IMR-90 (cell line): ENCODE data around the gene ATP1A2. TPM values are rescaled to one million over a fixed set of nuclear protein-coding genes. Genes with fewer than 3 reads are reported as not detected.

Source experiments
- ATAC-seq: fragments of 200-7000 bp; cut with Tn5 transposase; 2 replicates; pipeline ENCODE4 v1.9.1; 2020; ENCODE audit warnings: low read depth, mild to moderate bottlenecking, moderate library complexity
- BruUV-seq: library from RNA; stranded (reverse); fragments of 400-500 nt; replicated peaks from 2 replicates; lab custom pipeline; 2021; lab: Mats Ljungman, UMichigan
- CTCF ChIA-PET: fragments of 300-600 bp; formaldehyde crosslinking; extraction: SDS; loops from one replicate; lab custom pipeline; 2021; ENCODE audit warnings: antibody characterized with exemption; lab: Yijun Ruan, JAX
- POLR2A ChIA-PET: fragments of 300-600 bp; sonication (Branson Sonifier 250); formaldehyde crosslinking; loops from one replicate; lab custom pipeline; 2022; ENCODE audit warnings: antibody characterized with exemption; ENCODE audit not compliant: unreplicated experiment; lab: Charles Lee
- DNase-seq: peaks from one replicate; pipeline ENCODE4 v3.0.0; 2013
- H2AFZ ChIP-seq: replicated peaks from 2 replicates; pipeline ENCODE3; 2013; ENCODE audit warnings: low read length, mild to moderate bottlenecking; ENCODE audit not compliant: poor library complexity
- H2AK5ac ChIP-seq: 2 replicates; pipeline ENCODE4 v1.6.1; 2013; ENCODE audit warnings: low read depth, low read length, inconsistent platforms
- H2AK9ac ChIP-seq: replicated peaks from 2 replicates; pipeline ENCODE3; 2013; ENCODE audit warnings: mild to moderate bottlenecking, low read depth, low read length, moderate library complexity; ENCODE audit not compliant: poor library complexity
- H2BK120ac ChIP-seq: 2 replicates; pipeline ENCODE4 v1.6.1; 2013; ENCODE audit warnings: low read depth, low read length, inconsistent platforms
- H2BK15ac ChIP-seq: 3 replicates; pipeline ENCODE4 v1.6.1; 2013; ENCODE audit warnings: low read depth, low read length, inconsistent platforms
- H2BK20ac ChIP-seq: 2 replicates; pipeline ENCODE4 v1.6.1; 2013; ENCODE audit warnings: low read depth, mild to moderate bottlenecking, inconsistent platforms, low read length, moderate library complexity
- H2BK5ac ChIP-seq: 2 replicates; pipeline ENCODE4 v1.6.1; 2013; ENCODE audit warnings: mild to moderate bottlenecking, low read depth, low read length, inconsistent platforms; ENCODE audit not compliant: poor library complexity, severe bottlenecking
- H3K14ac ChIP-seq: replicated peaks from 2 replicates; pipeline ENCODE4 v1.6.1; 2013; ENCODE audit warnings: low read depth, low read length, inconsistent platforms
- H3K18ac ChIP-seq: 2 replicates; pipeline ENCODE4 v1.6.1; 2013; ENCODE audit warnings: low read depth, low read length, control low read depth
- H3K23ac ChIP-seq: 2 replicates; pipeline ENCODE4 v1.6.1; 2013; ENCODE audit warnings: low read depth, low read length, inconsistent platforms
- H3K27ac ChIP-seq: 2 replicates; pipeline ENCODE4 v1.5.1; 2013; ENCODE audit warnings: mild to moderate bottlenecking, control low read depth, low read length; ENCODE audit not compliant: insufficient read depth
- H3K27me3 ChIP-seq: 2 replicates; pipeline ENCODE4 v1.6.1; 2013; ENCODE audit warnings: low read length; ENCODE audit not compliant: control insufficient read depth, insufficient read depth
- H3K36me3 ChIP-seq: 2 replicates; pipeline ENCODE4 v1.6.1; 2013; ENCODE audit warnings: low read length, mixed read lengths; ENCODE audit not compliant: control insufficient read depth, insufficient read depth
- H3K4ac ChIP-seq: 2 replicates; pipeline ENCODE4 v1.6.1; 2013; ENCODE audit warnings: low read depth, low read length, inconsistent platforms
- H3K4me1 ChIP-seq: 2 replicates; pipeline ENCODE4 v1.6.1; 2013; ENCODE audit warnings: low read length, mixed read lengths; ENCODE audit not compliant: control insufficient read depth, insufficient read depth
- H3K4me2 ChIP-seq: 2 replicates; pipeline ENCODE4 v1.6.1; 2013; ENCODE audit warnings: low read depth, mild to moderate bottlenecking, control low read depth, low read length, moderate library complexity
- H3K4me3 ChIP-seq: 2 replicates; pipeline ENCODE4 v1.5.1; 2013; ENCODE audit warnings: low read depth, mild to moderate bottlenecking, control low read depth, low read length, moderate library complexity; ENCODE audit not compliant: insufficient read depth
- H3K56ac ChIP-seq: 2 replicates; pipeline ENCODE4 v1.6.1; 2013; ENCODE audit warnings: low read length, inconsistent platforms; ENCODE audit not compliant: insufficient read depth; ENCODE audit errors: extremely low read depth
- H3K79me1 ChIP-seq, 2 experiments: 2 replicates each; pipeline ENCODE4 v1.6.1; 2013; ENCODE audit warnings: low read length in 2 of 2, inconsistent platforms in 1 of 2, low read depth in 1 of 2
- H3K9ac ChIP-seq: 2 replicates; pipeline ENCODE4 v1.6.1; 2013; ENCODE audit warnings: low read depth, low read length, control low read depth
- H3K9me1 ChIP-seq: 2 replicates; pipeline ENCODE4 v1.6.1; 2013; ENCODE audit warnings: low read length, inconsistent platforms; ENCODE audit not compliant: insufficient read depth
- H3K9me3 ChIP-seq: 2 replicates; pipeline ENCODE4 v1.6.1; 2013; ENCODE audit warnings: low read length; ENCODE audit not compliant: control insufficient read depth, insufficient read depth
- H4K20me1 ChIP-seq: 2 replicates; pipeline ENCODE4 v1.6.1; 2013; ENCODE audit warnings: low read length, inconsistent platforms; ENCODE audit not compliant: insufficient read depth
- H4K5ac ChIP-seq: 2 replicates; pipeline ENCODE4 v1.6.1; 2013; ENCODE audit warnings: mild to moderate bottlenecking, low read depth, low read length, control low read depth
- H4K8ac ChIP-seq, 2 experiments: 2 replicates each; pipeline ENCODE4 v1.6.1; 2013; ENCODE audit warnings: low read depth in 2 of 2, low read length in 2 of 2, control low read depth in 1 of 2, inconsistent platforms in 1 of 2
- H4K91ac ChIP-seq: 2 replicates; pipeline ENCODE4 v1.6.1; 2013; ENCODE audit warnings: low read depth, low read length, inconsistent platforms; ENCODE audit not compliant: insufficient read depth
- BHLHE40 ChIP-seq: fragments of 150-350 bp; IDR thresholded peaks from 2 replicates; pipeline ENCODE4 v1.6.1; 2016; ENCODE audit warnings: mild to moderate bottlenecking, low read depth, low read length
- CEBPB ChIP-seq: IDR thresholded peaks from 2 replicates; pipeline ENCODE4 v1.6.1; 2012; ENCODE audit warnings: low read depth, low read length, improper control_type of control experiment
- CHD1 ChIP-seq: IDR thresholded peaks from 2 replicates; pipeline ENCODE4 v1.6.1; 2012; ENCODE audit warnings: low read depth, low read length, improper control_type of control experiment
- CTCF ChIP-seq: conservative IDR thresholded peaks from 2 replicates; pipeline ENCODE4 v1.5.1; 2012; ENCODE audit warnings: mild to moderate bottlenecking, low read depth, low read length, improper control_type of control experiment
- ELK1 ChIP-seq: fragments of 150-350 bp; IDR thresholded peaks from 2 replicates; pipeline ENCODE4 v1.6.1; 2016; ENCODE audit warnings: low read depth, mild to moderate bottlenecking, low read length, moderate library complexity, borderline replicate concordance
- MAFK ChIP-seq: IDR thresholded peaks from 2 replicates; pipeline ENCODE4 v1.6.1; 2012; ENCODE audit warnings: low read depth, low read length, improper control_type of control experiment
- MXI1 ChIP-seq: IDR thresholded peaks from 2 replicates; pipeline ENCODE4 v1.6.1; 2012; ENCODE audit warnings: low read depth, mild to moderate bottlenecking, low read length, moderate library complexity, borderline replicate concordance
- NFE2L2 ChIP-seq: fragments of 150-350 bp; IDR thresholded peaks from 2 replicates; pipeline ENCODE4 v1.6.1; 2016; ENCODE audit warnings: low read depth, mild to moderate bottlenecking, low read length
- POLR2A ChIP-seq: IDR thresholded peaks from 2 replicates; pipeline ENCODE4 v1.6.1; 2012; ENCODE audit warnings: mild to moderate bottlenecking, low read depth, low read length
- RAD21 ChIP-seq: IDR thresholded peaks from 2 replicates; pipeline ENCODE4 v1.6.1; 2012; ENCODE audit warnings: low read length, improper control_type of control experiment
- RCOR1 ChIP-seq: IDR thresholded peaks from 2 replicates; pipeline ENCODE4 v1.6.1; 2012; ENCODE audit warnings: mild to moderate bottlenecking, low read length, improper control_type of control experiment; ENCODE audit not compliant: insufficient replicate concordance
- RFX5 ChIP-seq: IDR thresholded peaks from 2 replicates; pipeline ENCODE4 v1.8.0; 2012; ENCODE audit warnings: low read depth, mild to moderate bottlenecking, low read length, moderate library complexity
- WGBS, 2 experiments: methylation state at CpG; one replicate each; pipeline versions ENCODE4 v1.1.5 to v1.1.7; 2013; ENCODE audit warnings: missing lambda C conversion rate in 2 of 2; ENCODE audit not compliant: insufficient read length in 1 of 2; ENCODE audit errors: extremely low coverage in 2 of 2; 5-methylcytosine and 5-hydroxymethylcytosine counted together
- dilution Hi-C: fragments of 300-500 bp; cut with HindIII; formaldehyde crosslinking; loops from one replicate; pipeline ENCODE4 v1.14.3; 2018; ENCODE audit warnings: low sequenced_read_pairs; ENCODE audit not compliant: unreplicated experiment
- in situ Hi-C: fragments of 300-500 bp; cut with MboI; formaldehyde crosslinking; loops from 3 replicates; pipeline ENCODE4 v1.14.3; 2019; ENCODE audit warnings: low sequenced_read_pairs, inconsistent platforms, mixed read lengths
- intact Hi-C: fragments of 100-400 bp; cut with micrococcal nuclease; formaldehyde crosslinking; loops from 2 replicates; pipeline ENCODE4 v1.10.0; 2022
- polyA plus RNA-seq, 3 experiments: library from polyadenylated mRNA; depleted of rRNA; stranded (reverse); fragments of >200 nt; gene quantifications; 2 replicates each; pipeline ENCODE4 v1.2.3, GENCODE V29; 2012; ENCODE audit warnings: low replicate concordance in 1 of 3
- total RNA-seq: library from RNA; depleted of rRNA; stranded (reverse); fragments of >200 nt; gene quantifications from 2 replicates; pipeline ENCODE4 v1.2.3, GENCODE V29; 2012

ATP1A2 gene
- total and polyA plus RNA-seq, 2 of the 4 experiments (the other 2 are of a cell fraction) = under 0.01 to 0.15 TPM

GRCh38 chr1:160118928-160119327, 3.4 kb downstream of the ATP1A2 start:
- dilution Hi-C loops (no loop called here), in situ Hi-C loops (no loop called here), intact Hi-C loops (no loop called here)
- Histone ChIP-seq H4K5ac (no peak overlapping the region), H3K9ac (no peak overlapping the region), H2BK15ac (no peak overlapping the region), H3K36me3 (no peaks in the 10 kb centered on the region), H3K9me1 (peaks cover 5% of the 10 kb centered on the region), H3K18ac (no peak overlapping the region), H4K8ac (no peak overlapping the region), H3K79me1 (no peaks in the 10 kb centered on the region), H2BK5ac (no peak overlapping the region), H3K56ac (no peak overlapping the region), H3K27ac (no peak overlapping the region), H3K9me3 (no peaks in the 10 kb centered on the region), H3K27me3 (peaks cover 40% of the 10 kb centered on the region), H3K4me1 (peaks cover 18% of the 10 kb centered on the region), H2AK9ac (no peak overlapping the region), H2AFZ (no peak overlapping the region), H3K23ac (no peak overlapping the region), H2BK20ac (no peak overlapping the region), H3K4me2 (no peak overlapping the region), H3K4ac (no peak overlapping the region), H4K20me1 (no peaks in the 10 kb centered on the region), H3K14ac (no peak overlapping the region), H3K4me3 (no peak overlapping the region), H2AK5ac (no peak overlapping the region), H4K91ac (no peak overlapping the region), H2BK120ac (no peak overlapping the region)
- TF ChIP-seq BHLHE40 (no peak), MAFK (no peak), MXI1 (no peak), POLR2A (no peak), ELK1 (no peak), CHD1 (no peak), CTCF (no peak), RAD21 (no peak), RFX5 (no peak), RCOR1 (no peak), CEBPB (no peak), NFE2L2 (no peak)
- DNase-seq = no peak
- no CpG with 5 or more reads among the region's 3 CpGs for WGBS, 2 experiments
- no TSS peak for BruUV-seq
- POLR2A ChIA-PET = no interaction called here
- CTCF ChIA-PET = no interaction called here
- no peak for ATAC-seq
